Esophagus muscularis mucosa (tissue), 3 donors: ENCODE data around the gene PSAT1.

Experiments
- POLR2AphosphoS5 ChIP-seq, 2 donors: sonication (generic); formaldehyde crosslinking; IDR thresholded peaks; one replicate each; pipeline ENCODE4 v1.6.1; 2017; ENCODE audit warnings: antibody characterized with exemption in 2 of 2
- TF ChIP-seq, protein P1 (sequence below), 3 experiments: fragments of 200-600 bp in 2 of 3; fragments of 450-650 bp in 1 of 3; sonication (generic) in 2 of 3; IDR thresholded peaks; one replicate each; pipeline ENCODE4 v1.5.1; 2017 to 2019; ENCODE audit warnings: antibody characterized with exemption in 3 of 3, mild to moderate bottlenecking in 2 of 3, moderate library complexity in 1 of 3

- TF ChIP-seq POLR2AphosphoS5 (IDR thresholded peaks at IDR 0.05): no peak
- TF ChIP-seq, protein P1, sequence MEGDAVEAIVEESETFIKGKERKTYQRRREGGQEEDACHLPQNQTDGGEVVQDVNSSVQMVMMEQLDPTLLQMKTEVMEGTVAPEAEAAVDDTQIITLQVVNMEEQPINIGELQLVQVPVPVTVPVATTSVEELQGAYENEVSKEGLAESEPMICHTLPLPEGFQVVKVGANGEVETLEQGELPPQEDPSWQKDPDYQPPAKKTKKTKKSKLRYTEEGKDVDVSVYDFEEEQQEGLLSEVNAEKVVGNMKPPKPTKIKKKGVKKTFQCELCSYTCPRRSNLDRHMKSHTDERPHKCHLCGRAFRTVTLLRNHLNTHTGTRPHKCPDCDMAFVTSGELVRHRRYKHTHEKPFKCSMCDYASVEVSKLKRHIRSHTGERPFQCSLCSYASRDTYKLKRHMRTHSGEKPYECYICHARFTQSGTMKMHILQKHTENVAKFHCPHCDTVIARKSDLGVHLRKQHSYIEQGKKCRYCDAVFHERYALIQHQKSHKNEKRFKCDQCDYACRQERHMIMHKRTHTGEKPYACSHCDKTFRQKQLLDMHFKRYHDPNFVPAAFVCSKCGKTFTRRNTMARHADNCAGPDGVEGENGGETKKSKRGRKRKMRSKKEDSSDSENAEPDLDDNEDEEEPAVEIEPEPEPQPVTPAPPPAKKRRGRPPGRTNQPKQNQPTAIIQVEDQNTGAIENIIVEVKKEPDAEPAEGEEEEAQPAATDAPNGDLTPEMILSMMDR (IDR thresholded peaks at IDR 0.05): no peak
Measured at GRCh38 chr9:78325846-78326360, 29.0 kb downstream of the PSAT1 start.
